ENCODE measurements around the gene KANK4.
"Not testable (repeated sequence)": the region's sequence is repeated elsewhere in the genome, so short reads cannot be mapped to it uniquely, and the experiment has no call there.

The KANK4 gene

GRCh38 chr1:62271134-62271533 lies 48.1 kb downstream of the KANK4 start:
- DNase-seq = no peak

GRCh38 chr1:62269851-62270495 lies 49.3 kb downstream of the KANK4 start:
- no peak for DNase-seq

GRCh38 chr1:62269439-62269838 lies 49.8 kb downstream of the KANK4 start:
- DNase-seq = no peak

- DNase-seq = no peak
These were observed 50.9 kb downstream of the KANK4 start for GRCh38 chr1:62268315-62268714.

- no peak for DNase-seq
These were observed 53.0 kb downstream of the KANK4 start for GRCh38 chr1:62265956-62266935.

- DNase-seq = no peak
These were observed 55.4 kb downstream of the KANK4 start for GRCh38 chr1:62263814-62264353.

- no peak for DNase-seq
These were observed 56.0 kb downstream of the KANK4 start for GRCh38 chr1:62263006-62263813.

- no peak for DNase-seq
These were observed 58.5 kb downstream of the KANK4 start for GRCh38 chr1:62260688-62261087.

GRCh38 chr1:62259551-62259950 lies 59.7 kb downstream of the KANK4 start:
- no peak for DNase-seq

- DNase-seq = no peak
These were observed 69.0 kb downstream of the KANK4 start for GRCh38 chr1:62250126-62250726.

GRCh38 chr1:62247391-62248168 lies 71.7 kb downstream of the KANK4 start:
- DNase-seq = no peak

- no peak for DNase-seq
These were observed 74.0 kb downstream of the KANK4 start for GRCh38 chr1:62245201-62245600.

- DNase-seq = not testable (repeated sequence)
These were observed 74.9 kb downstream of the KANK4 start for GRCh38 chr1:62244380-62244779.

- DNase-seq = no peak
These were observed 77.7 kb downstream of the KANK4 start for GRCh38 chr1:62241371-62242131.

GRCh38 chr1:62240651-62241370 lies 78.4 kb downstream of the KANK4 start:
- no peak for DNase-seq

GRCh38 chr1:62239652-62240403 lies 79.4 kb downstream of the KANK4 start:
- not testable (repeated sequence) for DNase-seq

- no peak for DNase-seq
These were observed 80.7 kb downstream of the KANK4 start for GRCh38 chr1:62238507-62238906.

GRCh38 chr1:62237950-62238374 lies 81.3 kb downstream of the KANK4 start:
- DNase-seq = no peak

- DNase-seq = no peak
These were observed 81.9 kb downstream of the KANK4 start for GRCh38 chr1:62237361-62237760.

Measured in bone marrow (tissue), 2 donors.